IPS-18a (cell line): ENCODE measurements around the gene ARHGAP26.
"Not testable (repeated sequence)": the region's sequence is repeated elsewhere in the genome, so short reads cannot be mapped to it uniquely, and the experiment has no call there.

Experiments
- H3K27ac ChIP-seq: one replicate; pipeline ENCODE4 v1.5.1; 2013; ENCODE audit warnings: low read length
- H3K27me3 ChIP-seq: one replicate; pipeline ENCODE4 v1.6.1; 2013; ENCODE audit warnings: mild to moderate bottlenecking, low read length; ENCODE audit not compliant: control insufficient read depth, insufficient read depth
- H3K36me3 ChIP-seq: one replicate; pipeline ENCODE4 v1.6.1; 2013; ENCODE audit warnings: low read depth, low read length; ENCODE audit not compliant: control insufficient read depth
- H3K4me1 ChIP-seq: one replicate; pipeline ENCODE4 v1.6.1; 2013; ENCODE audit warnings: low read depth, low read length; ENCODE audit not compliant: control insufficient read depth
- H3K4me3 ChIP-seq: one replicate; pipeline ENCODE4 v1.5.1; 2013; ENCODE audit warnings: low read length
- H3K9ac ChIP-seq: one replicate; pipeline ENCODE4 v1.6.1; 2013; ENCODE audit warnings: mild to moderate bottlenecking, low read length, moderate library complexity
- H3K9me3 ChIP-seq: one replicate; pipeline ENCODE4 v1.6.1; 2013; ENCODE audit warnings: low read depth, low read length; ENCODE audit not compliant: control insufficient read depth

ARHGAP26 gene

DNA sequence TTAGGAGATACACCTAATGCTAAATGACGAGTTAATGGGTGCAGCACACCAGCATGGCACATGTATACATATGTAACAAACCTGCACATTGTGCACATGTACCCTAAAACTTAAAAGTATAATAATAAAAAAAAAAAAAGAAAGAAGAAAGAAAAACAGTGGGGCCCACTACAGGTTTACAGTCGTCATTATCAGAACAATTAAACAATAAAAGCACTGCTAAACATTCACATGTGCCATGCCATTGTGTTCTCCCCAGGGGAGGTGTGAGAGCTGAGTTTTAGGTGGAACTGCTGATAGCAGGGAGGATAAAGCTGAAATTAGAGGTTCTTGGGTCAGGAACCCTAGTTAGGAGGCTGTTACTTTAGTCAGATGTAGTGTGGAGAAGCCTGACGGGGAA is 348.6 kb downstream of the ARHGAP26 start:
- H3K4me3 ChIP-seq, H3K9ac ChIP-seq, H3K36me3 ChIP-seq, H3K9me3 ChIP-seq, H3K27ac ChIP-seq, H3K27me3 ChIP-seq: not testable (repeated sequence)
- peaks cover 12% of the 10 kb centered on the region for H3K4me1 ChIP-seq

DNA sequence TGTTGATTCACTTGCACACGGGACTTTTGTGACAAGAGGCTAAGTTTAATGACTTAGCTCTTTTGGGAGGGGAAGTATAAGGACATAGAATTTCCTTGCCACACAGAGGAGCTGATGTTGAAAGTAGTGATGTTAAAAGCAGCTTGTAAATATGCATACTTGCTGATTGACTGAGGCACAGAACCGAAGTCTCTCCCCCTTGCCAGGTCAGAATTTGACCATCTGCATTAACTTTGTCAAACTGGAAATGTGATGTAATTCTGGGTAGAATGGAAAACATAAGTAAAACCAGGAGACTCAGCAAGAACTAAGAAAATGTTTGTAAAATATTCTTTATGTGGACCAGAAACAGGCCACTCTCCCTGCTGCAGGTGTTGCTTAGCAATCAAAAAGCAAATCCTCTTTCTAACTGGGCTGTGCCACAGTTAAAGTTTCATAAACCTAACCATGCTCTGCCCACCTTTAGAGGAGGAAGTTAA is 349.2 kb downstream of the ARHGAP26 start:
- H3K4me1 ChIP-seq, result peaks cover 12% of the 10 kb centered on the region
- peak overlapping the region; percentile 2 for H3K9ac ChIP-seq
- no peaks in the 10 kb centered on the region for H3K27me3 ChIP-seq
- no peak overlapping the region for H3K27ac ChIP-seq
- no peaks in the 10 kb centered on the region for H3K36me3 ChIP-seq
- H3K4me3 ChIP-seq, result no peak overlapping the region
- H3K9me3 ChIP-seq, result no peaks in the 10 kb centered on the region

DNA sequence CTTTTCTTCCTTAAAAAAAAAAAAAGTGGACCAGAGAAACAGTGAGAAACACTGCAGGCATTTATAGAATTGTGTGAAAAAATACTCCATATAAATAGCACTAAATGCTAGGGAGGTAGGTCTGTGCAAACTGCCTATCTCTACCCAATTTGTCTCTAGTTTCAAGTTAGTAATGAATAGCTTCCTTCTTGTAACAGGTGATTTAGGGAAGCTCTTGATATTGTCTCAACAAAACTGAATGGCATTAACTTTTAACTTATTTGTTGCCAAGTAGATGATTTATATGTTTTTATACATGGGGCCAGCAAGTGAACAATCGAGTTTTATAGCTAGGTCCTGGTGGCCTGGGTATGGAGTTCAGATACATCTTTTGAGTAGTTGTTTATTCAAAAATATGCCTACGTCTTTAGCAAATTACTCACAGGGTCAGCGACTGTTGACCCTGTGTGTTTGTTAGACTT is 349.7 kb downstream of the ARHGAP26 start:
- H3K4me3 ChIP-seq, result no peak overlapping the region
- H3K9me3 ChIP-seq, result no peaks in the 10 kb centered on the region
- H3K27ac ChIP-seq, result no peak overlapping the region
- H3K36me3 ChIP-seq, result no peaks in the 10 kb centered on the region
- no peaks in the 10 kb centered on the region for H3K27me3 ChIP-seq
- peak overlapping the region; percentile 2 for H3K9ac ChIP-seq
- H3K4me1 ChIP-seq, result peaks cover 12% of the 10 kb centered on the region

DNA sequence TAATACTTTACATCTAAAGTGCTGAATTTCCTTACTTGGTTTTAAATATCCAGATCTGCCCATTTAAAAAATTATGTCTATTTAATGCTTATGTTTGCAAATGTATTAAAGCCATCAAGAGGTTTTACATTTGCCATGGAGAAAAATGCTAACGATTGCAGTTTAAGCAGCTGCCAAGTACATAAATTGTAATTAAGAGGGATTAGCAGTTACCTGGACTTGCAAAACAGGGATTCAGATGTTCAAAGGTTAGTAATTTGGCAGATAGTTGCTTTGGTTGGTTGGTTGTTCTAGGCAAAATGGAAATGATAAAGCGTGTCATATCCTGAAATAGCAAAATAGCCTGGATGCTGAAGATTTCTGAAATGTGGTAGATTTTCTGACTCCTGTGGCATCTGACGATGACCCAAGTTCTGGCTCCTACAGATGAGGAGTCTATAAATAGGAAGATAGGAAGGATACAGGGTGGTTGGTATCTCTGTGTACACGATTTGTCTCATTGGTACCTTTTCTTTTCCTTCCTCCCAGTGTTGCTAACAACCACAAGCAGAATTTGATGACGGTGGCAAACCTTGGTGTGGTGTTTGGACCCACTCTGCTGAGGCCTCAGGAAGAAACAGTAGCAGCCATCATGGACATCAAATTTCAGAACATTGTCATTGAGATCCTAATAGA is 350.4 kb downstream of the ARHGAP26 start:
- no peaks in the 10 kb centered on the region for H3K27me3 ChIP-seq
- no peaks in the 10 kb centered on the region for H3K9me3 ChIP-seq
- H3K36me3 ChIP-seq, result no peaks in the 10 kb centered on the region
- H3K27ac ChIP-seq, result no peak overlapping the region
- no peak overlapping the region for H3K4me3 ChIP-seq
- no peak overlapping the region for H3K9ac ChIP-seq
- H3K4me1 ChIP-seq, result peaks cover 12% of the 10 kb centered on the region

DNA sequence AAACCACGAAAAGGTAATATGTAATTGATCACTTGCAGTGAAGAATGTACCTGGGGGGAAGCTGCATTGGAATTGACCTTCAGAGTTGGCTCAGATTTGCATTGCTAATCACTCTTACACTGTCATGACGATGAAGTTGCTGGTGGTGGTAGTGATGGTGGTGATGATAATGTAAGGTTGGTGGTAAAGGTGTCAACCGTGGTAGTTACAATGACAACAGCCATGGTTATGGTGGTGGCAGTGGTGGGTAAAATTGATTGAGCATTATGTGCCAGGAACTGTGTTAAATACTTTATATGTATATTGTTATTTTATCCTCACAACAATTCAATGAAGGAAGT is 350.9 kb downstream of the ARHGAP26 start:
- Histone ChIP-seq H3K4me1 (peaks cover 12% of the 10 kb centered on the region), H3K9ac (no peak overlapping the region), H3K4me3 (no peak overlapping the region), H3K27me3 (no peaks in the 10 kb centered on the region), H3K9me3 (no peaks in the 10 kb centered on the region), H3K36me3 (no peaks in the 10 kb centered on the region), H3K27ac (no peak overlapping the region)

DNA sequence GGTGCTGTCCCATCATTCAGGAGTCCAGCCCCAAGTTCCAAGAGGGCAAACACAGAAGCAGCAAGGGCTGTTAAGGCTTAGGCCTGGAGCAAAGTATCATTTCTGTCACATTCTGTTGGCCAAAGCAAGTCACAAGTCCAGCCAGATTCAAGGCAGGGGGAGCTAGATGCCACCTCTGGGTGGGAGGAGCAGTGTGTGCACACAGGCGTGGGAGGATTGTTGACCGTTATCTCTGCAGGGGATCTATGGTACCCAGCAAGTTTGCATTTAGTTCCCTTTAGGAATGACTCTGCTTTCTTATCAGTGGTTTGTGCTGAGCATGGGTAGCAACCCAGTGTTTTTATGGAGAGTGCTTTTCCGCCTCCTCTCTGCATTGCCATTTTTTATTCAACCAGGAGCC is 354.4 kb downstream of the ARHGAP26 start:
- Histone ChIP-seq H3K4me1 (peaks cover 11% of the 10 kb centered on the region), H3K4me3 (no peak overlapping the region), H3K9me3 (no peaks in the 10 kb centered on the region), H3K9ac (no peak overlapping the region), H3K36me3 (no peaks in the 10 kb centered on the region), H3K27ac (no peak overlapping the region), H3K27me3 (no peaks in the 10 kb centered on the region)

DNA sequence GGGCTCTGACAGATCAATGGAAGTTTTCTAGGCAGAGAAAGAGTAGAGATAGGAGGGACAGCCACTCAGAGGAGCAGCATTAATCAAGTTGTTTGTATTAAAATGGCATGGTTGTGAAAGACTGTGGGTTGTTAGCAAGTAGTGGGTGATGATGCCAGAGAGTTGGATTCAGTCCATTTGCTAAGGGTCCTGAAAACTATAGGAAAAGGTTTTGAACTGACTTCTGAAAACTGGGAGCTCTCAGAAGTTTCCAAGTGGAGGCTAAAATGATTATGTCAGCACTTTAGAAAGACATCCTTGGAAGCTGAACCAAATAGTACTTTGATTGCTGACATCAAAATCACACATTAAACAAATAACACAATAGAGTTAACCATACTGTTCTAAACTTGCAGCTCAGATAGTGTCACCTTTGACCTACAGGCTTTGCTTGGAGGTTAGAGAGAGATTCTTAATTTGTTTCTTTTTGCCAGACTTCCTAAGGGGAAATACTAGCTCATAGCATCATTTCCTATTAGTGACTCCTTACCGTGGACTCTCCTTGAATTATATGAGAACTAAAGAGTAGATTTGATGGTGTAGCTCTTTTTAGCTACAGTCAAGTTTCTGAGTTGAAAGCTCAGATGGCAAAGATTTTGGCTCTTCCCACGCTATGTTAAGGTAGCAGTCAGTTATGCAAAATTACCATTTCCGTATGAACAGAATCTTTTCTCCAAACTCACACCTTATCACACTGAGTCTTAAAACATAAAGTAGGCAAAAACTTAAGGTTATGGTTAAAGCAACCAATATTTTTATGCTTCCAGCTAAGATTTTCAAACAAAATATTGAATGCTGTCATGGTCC is 356.2 kb downstream of the ARHGAP26 start:
- Histone ChIP-seq H3K9me3 (no peaks in the 10 kb centered on the region), H3K4me3 (no peak overlapping the region), H3K27ac (no peak overlapping the region), H3K4me1 (peaks cover 5% of the 10 kb centered on the region), H3K9ac (no peak overlapping the region), H3K36me3 (no peaks in the 10 kb centered on the region), H3K27me3 (no peaks in the 10 kb centered on the region)

DNA sequence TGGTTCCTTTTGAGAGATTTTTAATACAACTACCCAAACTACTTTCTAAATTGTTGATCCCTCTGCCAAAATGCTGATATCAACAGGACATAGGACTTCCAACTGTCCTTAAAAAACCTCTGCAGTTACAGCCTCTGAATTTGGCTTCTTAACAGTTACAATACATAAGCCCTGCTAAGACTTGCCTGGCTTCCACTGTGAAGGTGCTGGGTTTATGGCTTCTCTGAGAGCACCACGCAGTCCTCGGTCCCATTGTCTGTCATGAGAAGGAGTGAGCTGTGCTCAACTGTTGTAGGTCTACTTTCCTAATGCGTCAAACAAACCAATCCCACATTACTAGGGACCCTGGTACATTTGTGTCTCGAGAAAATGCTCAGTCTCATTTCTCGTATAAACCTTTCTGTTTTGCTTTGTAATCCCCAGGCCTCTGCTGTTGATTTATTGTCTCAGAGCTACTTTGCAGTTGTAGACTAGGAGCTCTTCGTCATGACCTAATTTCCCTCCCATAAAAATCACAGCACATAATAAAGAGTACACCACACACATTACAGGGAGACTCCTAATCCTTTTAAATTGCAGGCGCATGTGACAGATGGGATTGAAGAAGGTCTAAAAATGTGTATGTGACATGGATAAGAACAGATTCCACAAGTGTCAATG is 358.4 kb downstream of the ARHGAP26 start:
- Histone ChIP-seq H3K27me3 (no peaks in the 10 kb centered on the region), H3K36me3 (no peaks in the 10 kb centered on the region), H3K4me1 (peaks cover 5% of the 10 kb centered on the region), H3K9ac (no peak overlapping the region), H3K9me3 (no peaks in the 10 kb centered on the region), H3K4me3 (no peak overlapping the region), H3K27ac (no peak overlapping the region)

DNA sequence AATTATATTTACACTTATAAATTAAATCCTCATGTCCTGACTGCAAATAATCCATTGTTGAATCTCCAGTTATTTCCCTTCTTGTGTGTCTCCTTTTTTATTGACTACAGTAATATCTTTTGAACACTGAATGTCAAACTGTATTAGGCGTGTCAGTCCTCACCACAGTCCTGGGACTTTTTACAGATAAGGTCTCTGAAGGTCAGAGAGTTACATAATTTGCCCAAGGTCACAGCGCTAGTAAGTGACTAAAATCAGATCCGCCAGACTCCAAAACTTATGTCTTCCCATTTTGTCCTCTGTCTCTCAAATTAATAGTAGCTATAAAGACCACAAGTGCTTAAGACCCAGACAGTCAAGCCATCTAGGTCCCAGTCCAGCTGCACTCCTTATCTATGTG is 359.0 kb downstream of the ARHGAP26 start:
- Histone ChIP-seq H3K9me3 (no peaks in the 10 kb centered on the region), H3K27me3 (no peaks in the 10 kb centered on the region), H3K36me3 (peaks cover under 1% of the 10 kb centered on the region), H3K27ac (no peak overlapping the region), H3K4me3 (no peak overlapping the region), H3K4me1 (peaks cover 5% of the 10 kb centered on the region), H3K9ac (no peak overlapping the region)

DNA sequence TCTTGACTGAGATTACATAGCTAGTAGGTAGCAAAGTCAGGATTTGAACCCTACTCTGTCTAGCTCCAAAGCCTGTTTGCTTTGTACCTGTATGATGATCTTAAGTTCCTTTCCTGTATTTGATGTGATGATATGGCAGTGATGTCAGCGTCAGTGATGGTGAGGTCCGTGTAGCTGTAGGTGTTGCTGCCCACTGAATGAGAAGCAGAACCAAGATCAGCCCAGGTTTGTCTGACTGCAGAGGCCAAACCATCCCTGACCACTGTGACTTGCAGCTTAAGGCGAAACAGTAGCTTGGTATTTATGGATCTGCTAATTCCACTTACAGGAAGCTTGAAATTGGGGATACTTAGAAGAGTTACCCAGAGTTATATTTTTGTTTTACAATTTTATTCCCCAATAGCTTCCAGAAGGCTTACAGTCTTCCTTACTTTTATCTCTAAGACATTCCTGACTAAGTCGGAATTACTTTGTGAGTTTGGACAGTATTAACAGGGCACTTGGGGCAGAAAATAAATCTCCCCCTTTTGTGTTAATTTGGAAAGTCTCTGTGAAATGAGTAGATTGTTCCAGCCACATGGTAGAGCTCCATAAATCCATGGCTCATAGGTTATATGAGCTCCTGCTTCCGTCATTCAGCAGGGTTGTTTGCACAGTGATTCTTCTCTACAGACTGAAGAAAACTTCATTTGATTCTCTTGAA is 359.9 kb downstream of the ARHGAP26 start:
- H3K9ac ChIP-seq, result no peak overlapping the region
- H3K27ac ChIP-seq, result no peak overlapping the region
- H3K4me3 ChIP-seq, result no peak overlapping the region
- peaks cover 8% of the 10 kb centered on the region for H3K36me3 ChIP-seq
- no peaks in the 10 kb centered on the region for H3K27me3 ChIP-seq
- peaks cover 5% of the 10 kb centered on the region for H3K4me1 ChIP-seq
- H3K9me3 ChIP-seq, result no peaks in the 10 kb centered on the region

DNA sequence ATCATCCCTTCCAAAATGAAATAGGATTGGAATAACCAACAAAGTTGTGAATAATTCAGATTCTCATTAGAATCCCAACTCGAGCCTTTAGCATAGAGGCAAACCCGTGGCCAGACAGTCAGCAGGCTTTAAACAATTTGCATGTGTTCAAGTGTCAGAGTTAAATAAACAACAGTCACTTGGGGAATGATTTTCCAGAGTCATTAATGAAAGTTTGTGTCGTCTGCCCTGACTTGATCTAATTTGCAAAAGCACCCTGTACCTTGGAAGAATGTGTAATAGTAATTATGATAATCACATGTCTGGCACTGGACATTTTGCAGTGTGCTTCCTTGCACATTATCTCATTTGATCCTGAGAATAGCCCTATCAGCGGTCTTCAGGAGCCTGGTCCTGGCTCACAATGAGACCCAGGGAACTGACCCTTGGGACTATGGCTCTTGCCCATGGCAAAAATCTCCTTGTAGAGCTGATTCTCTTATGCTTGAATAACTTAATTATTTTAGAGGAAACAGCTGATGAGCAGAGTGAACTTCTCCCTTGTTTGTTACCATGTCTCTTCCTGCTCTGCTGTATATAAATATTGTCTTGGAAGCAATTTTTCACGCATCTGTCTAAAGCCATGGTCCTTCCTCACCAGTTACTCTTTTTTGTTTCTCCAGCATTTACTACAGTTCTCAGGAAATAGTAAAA is 360.6 kb downstream of the ARHGAP26 start:
- no peaks in the 10 kb centered on the region for H3K27me3 ChIP-seq
- peaks cover 8% of the 10 kb centered on the region for H3K36me3 ChIP-seq
- H3K4me3 ChIP-seq, result no peak overlapping the region
- peaks cover 5% of the 10 kb centered on the region for H3K4me1 ChIP-seq
- no peak overlapping the region for H3K27ac ChIP-seq
- H3K9ac ChIP-seq, result no peak overlapping the region
- H3K9me3 ChIP-seq, result no peaks in the 10 kb centered on the region
